Astrocyte (in vitro differentiated cells and primary cell): ENCODE data around the gene ZNF606. TPM values are rescaled to one million over a fixed set of nuclear protein-coding genes. Genes with fewer than 3 reads are reported as not detected.

ENCODE experiments used
- DNase-seq: peaks from one replicate; pipeline ENCODE4 v3.0.0-alpha.2; 2010; ENCODE audit warnings: low read depth
- FAIRE-seq: peaks from 2 replicates; lab custom pipeline; 2011; peaks lifted over from hg19 to GRCh38; lab: Jason Lieb, UNC
- H2AFZ ChIP-seq: 2 replicates; pipeline ENCODE4 v1.6.0; 2012; ENCODE audit warnings: low read depth, low read length, inconsistent platforms
- H3K27ac ChIP-seq: 2 replicates; pipeline ENCODE4 v1.5.1; 2011; ENCODE audit warnings: low read depth, low read length, inconsistent platforms
- H3K27me3 ChIP-seq: 2 replicates; pipeline ENCODE4 v1.6.0; 2011; ENCODE audit warnings: low read length, inconsistent platforms; ENCODE audit not compliant: insufficient read depth
- H3K36me3 ChIP-seq: 2 replicates; pipeline ENCODE4 v1.5.1; 2011; ENCODE audit warnings: low read length, inconsistent platforms; ENCODE audit not compliant: insufficient read depth
- H3K4me1 ChIP-seq: 2 replicates; pipeline ENCODE4 v1.5.1; 2011; ENCODE audit warnings: low read length, inconsistent platforms; ENCODE audit not compliant: insufficient read depth
- H3K4me2 ChIP-seq: 2 replicates; pipeline ENCODE4 v1.6.0; 2012; ENCODE audit warnings: low read length, inconsistent platforms
- H3K4me3 ChIP-seq: 2 replicates; pipeline ENCODE4 v1.5.1; 2011; ENCODE audit warnings: low read depth, mild to moderate bottlenecking, low read length, inconsistent platforms; ENCODE audit not compliant: insufficient read depth
- H3K79me2 ChIP-seq: 2 replicates; pipeline ENCODE4 v1.6.0; 2012; ENCODE audit warnings: mild to moderate bottlenecking, low read length, inconsistent platforms; ENCODE audit not compliant: insufficient read depth
- H3K9ac ChIP-seq: 2 replicates; pipeline ENCODE4 v1.6.0; 2012; ENCODE audit warnings: mild to moderate bottlenecking, low read length, inconsistent platforms
- H3K9me3 ChIP-seq: 2 replicates; pipeline ENCODE4 v1.5.1; 2012; ENCODE audit warnings: low read depth, mild to moderate bottlenecking, low read length, inconsistent platforms; ENCODE audit not compliant: insufficient read depth
- H4K20me1 ChIP-seq: 2 replicates; pipeline ENCODE4 v1.6.0; 2012; ENCODE audit warnings: low read length, inconsistent platforms; ENCODE audit not compliant: insufficient read depth
- H3K27ac Mint-ChIP-seq: one replicate; pipeline ENCODE4 v1.8.0; 2021; ENCODE audit warnings: mild to moderate bottlenecking, mixed read lengths; ENCODE audit not compliant: unreplicated experiment
- H3K27me3 Mint-ChIP-seq: one replicate; pipeline ENCODE4 v1.8.0; 2021; ENCODE audit warnings: low read depth, mixed read lengths; ENCODE audit not compliant: unreplicated experiment
- H3K36me3 Mint-ChIP-seq: one replicate; pipeline ENCODE4 v1.8.0; 2021; ENCODE audit warnings: low read depth, mixed read lengths; ENCODE audit not compliant: unreplicated experiment
- H3K4me1 Mint-ChIP-seq: one replicate; pipeline ENCODE4 v1.8.0; 2021; ENCODE audit warnings: low read depth, mixed read lengths; ENCODE audit not compliant: unreplicated experiment
- H3K4me3 Mint-ChIP-seq: one replicate; pipeline ENCODE4 v1.8.0; 2021; ENCODE audit warnings: mild to moderate bottlenecking, moderate library complexity, mixed read lengths; ENCODE audit not compliant: unreplicated experiment
- H3K9me3 Mint-ChIP-seq: one replicate; pipeline ENCODE4 v1.8.0; 2021; ENCODE audit warnings: mild to moderate bottlenecking, mixed read lengths; ENCODE audit not compliant: unreplicated experiment
- CTCF ChIP-seq: IDR thresholded peaks from 2 replicates; pipeline ENCODE4 v1.5.1; 2011; ENCODE audit warnings: low read depth, mild to moderate bottlenecking, inconsistent platforms, low read length, moderate library complexity; ENCODE audit not compliant: insufficient read depth
- EZH2 ChIP-seq: IDR thresholded peaks from 2 replicates; pipeline ENCODE4 v1.6.1; 2012; ENCODE audit warnings: mild to moderate bottlenecking, low read length, inconsistent platforms; ENCODE audit not compliant: insufficient read depth
- total RNA-seq: library from RNA; stranded (reverse); gene quantifications from 2 replicates; pipeline ENCODE4 v1.2.1, GENCODE V29; 2021

The ZNF606 gene
- total RNA-seq, 1 donor from 2014 or later, result 13.5 TPM

- Histone ChIP-seq H3K27me3 (no peaks in the 10 kb centered on the region), H4K20me1 (no peaks in the 10 kb centered on the region), H3K9me3 (peaks cover 15% of the 10 kb centered on the region), H3K9ac (no peak overlapping the region), H3K79me2 (no peaks in the 10 kb centered on the region), H3K4me2 (no peak overlapping the region), H3K27ac (no peak overlapping the region), H3K4me1 (no peaks in the 10 kb centered on the region), H2AFZ (no peak overlapping the region), H3K4me3 (no peak overlapping the region), H3K36me3 (no peaks in the 10 kb centered on the region)
- no peak overlapping the region for H3K4me3 Mint-ChIP-seq
- peaks cover 3% of the 10 kb centered on the region for H3K36me3 Mint-ChIP-seq
- no peak for FAIRE-seq
- peak; percentile 18 for DNase-seq
- no peak overlapping the region for H3K27ac Mint-ChIP-seq
- peaks cover 45% of the 10 kb centered on the region for H3K9me3 Mint-ChIP-seq
- TF ChIP-seq CTCF (no peak), EZH2 (no peak)
- H3K27me3 Mint-ChIP-seq, result no peaks in the 10 kb centered on the region
- H3K4me1 Mint-ChIP-seq, result no peaks in the 10 kb centered on the region
These were observed 19.1 kb upstream of the ZNF606 start for GRCh38 chr19:58021541-58022282.

- no peaks in the 10 kb centered on the region for H3K4me1 Mint-ChIP-seq
These were observed 17.5 kb upstream of the ZNF606 start for GRCh38 chr19:58020129-58020528.

More at GRCh38 chr19:58020129-58020528, 17.5 kb upstream of the ZNF606 start:
- H3K4me2 ChIP-seq, result no peak overlapping the region
- no peak overlapping the region for H3K4me3 ChIP-seq
- H3K4me1 ChIP-seq, result no peaks in the 10 kb centered on the region
- H3K27ac Mint-ChIP-seq, result no peak overlapping the region
- no peaks in the 10 kb centered on the region for H3K27me3 Mint-ChIP-seq
- H3K9me3 Mint-ChIP-seq, result peaks cover 46% of the 10 kb centered on the region
- FAIRE-seq, result no peak
- H3K9me3 ChIP-seq, result peaks cover 15% of the 10 kb centered on the region
- H3K79me2 ChIP-seq, result no peaks in the 10 kb centered on the region
- H3K36me3 ChIP-seq, result no peaks in the 10 kb centered on the region
- no peak overlapping the region for H2AFZ ChIP-seq
- no peaks in the 10 kb centered on the region for H3K27me3 ChIP-seq
- H3K4me3 Mint-ChIP-seq, result no peak overlapping the region
- H3K36me3 Mint-ChIP-seq, result peaks cover 3% of the 10 kb centered on the region
- DNase-seq, result no peak
- H3K27ac ChIP-seq, result no peak overlapping the region
- TF ChIP-seq CTCF, result no peak
- no peak for TF ChIP-seq EZH2
- no peak overlapping the region for H3K9ac ChIP-seq
- H4K20me1 ChIP-seq, result no peaks in the 10 kb centered on the region
